ENCODE data around the gene CMC2. TPM values are rescaled to one million over a fixed set of nuclear protein-coding genes. Genes with fewer than 3 reads are reported as not detected.

Gene CMC2
- total and polyA plus RNA-seq, 2 of the 13 experiments (the other 11 are each of a cell fraction or from before 2014, with no cell fraction given), result 116 to 129 TPM

DNA sequence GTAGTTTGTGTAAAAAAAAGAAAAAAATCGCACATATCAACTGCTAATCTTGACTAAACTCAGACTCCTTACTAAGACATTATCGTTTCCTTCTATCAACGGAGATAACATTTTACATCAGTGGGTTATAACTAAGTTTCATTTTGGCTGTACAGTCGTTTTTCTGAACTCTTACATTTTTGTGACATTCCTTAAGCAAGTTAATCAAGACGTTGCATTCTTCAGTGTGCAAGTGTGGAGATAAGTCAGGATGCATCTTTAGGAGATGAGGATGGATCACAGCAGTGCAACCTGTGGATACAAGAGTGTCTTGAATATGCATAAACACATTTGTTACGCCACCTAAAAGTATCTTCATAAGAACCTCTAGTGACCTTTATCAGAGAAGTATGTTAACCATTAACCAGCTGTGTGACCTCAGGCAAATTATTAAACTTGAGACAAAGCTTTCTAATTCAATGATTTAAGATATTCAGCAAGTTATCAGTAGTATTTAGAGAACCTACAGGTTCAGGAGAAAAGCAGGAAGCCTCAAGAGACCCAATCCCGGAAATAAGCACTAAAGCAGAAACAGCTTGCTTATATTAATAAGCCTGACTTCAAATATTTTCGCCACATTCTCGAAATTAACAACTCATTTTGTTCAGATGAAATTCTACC lies 9.4 kb downstream of the CMC2 start (continued):
- TF ChIP-seq ZBTB49 (CRISPR knock-in tag; IDR thresholded peaks at IDR 0.05; ENCODE audit: borderline replicate concordance), result no peak
- no peak for TF ChIP-seq MZF1 (CRISPR knock-in tag; IDR thresholded peaks at IDR 0.05; ENCODE audit: borderline replicate concordance)
- no peak for TF ChIP-seq XBP1 (CRISPR knock-in tag; IDR thresholded peaks at IDR 0.05)
- TF ChIP-seq BRD4 (CRISPR knock-in tag; IDR thresholded peaks at IDR 0.05), result no peak
- TF ChIP-seq, protein P1, sequence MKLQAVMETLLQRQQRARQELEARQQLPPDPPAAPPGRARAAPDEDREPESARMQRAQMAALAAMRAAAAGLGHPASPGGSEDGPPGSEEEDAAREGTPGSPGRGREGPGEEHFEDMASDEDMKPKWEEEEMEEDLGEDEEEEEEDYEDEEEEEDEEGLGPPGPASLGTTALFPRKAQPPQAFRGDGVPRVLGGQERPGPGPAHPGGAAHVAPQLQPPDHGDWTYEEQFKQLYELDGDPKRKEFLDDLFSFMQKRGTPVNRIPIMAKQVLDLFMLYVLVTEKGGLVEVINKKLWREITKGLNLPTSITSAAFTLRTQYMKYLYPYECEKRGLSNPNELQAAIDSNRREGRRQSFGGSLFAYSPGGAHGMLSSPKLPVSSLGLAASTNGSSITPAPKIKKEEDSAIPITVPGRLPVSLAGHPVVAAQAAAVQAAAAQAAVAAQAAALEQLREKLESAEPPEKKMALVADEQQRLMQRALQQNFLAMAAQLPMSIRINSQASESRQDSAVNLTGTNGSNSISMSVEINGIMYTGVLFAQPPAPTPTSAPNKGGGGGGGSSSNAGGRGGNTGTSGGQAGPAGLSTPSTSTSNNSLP (IDR thresholded peaks at IDR 0.05; ENCODE audit: low read depth, low read length), result peak; percentile 79
- no peak for TF ChIP-seq KLF11 (CRISPR knock-in tag; IDR thresholded peaks at IDR 0.05)
- TF ChIP-seq ZNF850 (CRISPR knock-in tag; conservative IDR thresholded peaks at IDR 0.05), result no peak
- TF ChIP-seq TERF1 (CRISPR knock-in tag; IDR thresholded peaks at IDR 0.05), result no peak
- TF ChIP-seq ZNF576 (CRISPR knock-in tag; IDR thresholded peaks at IDR 0.05), result no peak
- TF ChIP-seq FLYWCH1 (CRISPR knock-in tag; IDR thresholded peaks at IDR 0.05), result no peak
- no peak for TF ChIP-seq SRY (CRISPR knock-in tag; IDR thresholded peaks at IDR 0.05)
- TF ChIP-seq AHDC1 (CRISPR knock-in tag; IDR thresholded peaks at IDR 0.05; ENCODE audit: borderline replicate concordance), result no peak
- no peak for TF ChIP-seq ZNF557 (CRISPR knock-in tag; IDR thresholded peaks at IDR 0.05)
- no peak for TF ChIP-seq HNF4G (IDR thresholded peaks at IDR 0.05; ENCODE audit: borderline replicate concordance, low read depth, low read length)
- no peak for TF ChIP-seq HNF4G (CRISPR knock-in tag; IDR thresholded peaks at IDR 0.05; ENCODE audit: borderline replicate concordance, low read depth)
- TF ChIP-seq SMC3 (IDR thresholded peaks at IDR 0.05; ENCODE audit: low read length), result no peak
- no peak for TF ChIP-seq IKZF4 (CRISPR knock-in tag; IDR thresholded peaks at IDR 0.05; ENCODE audit: borderline replicate concordance, low read depth, not compliant biosample characterization)
- TF ChIP-seq GATAD2A (CRISPR knock-in tag; IDR thresholded peaks at IDR 0.05), result peak; percentile 52
- TF ChIP-seq HNRNPL (IDR thresholded peaks at IDR 0.05; ENCODE audit: low read depth, low read length), result no peak
